Measurements from ENCODE around the gene SENP6.
"Not testable (repeated sequence)": the region's sequence is repeated elsewhere in the genome, so short reads cannot be mapped to it uniquely, and the experiment has no call there.

The SENP6 gene

GRCh38 chr6:75601304-75602245 is at the start of gene SENP6:
TSS of gene SENP6 (plus strand) at chr6:75601880. CDS start at chr6:75602525, 645 bp downstream.
- DNase-seq (ENCODE audit: low spot score) = peak; percentile 68

GRCh38 chr6:75556240-75556639 is 45.4 kb upstream of the SENP6 start:
- no peak for DNase-seq (ENCODE audit: low spot score)

GRCh38 chr6:75557068-75557467 is 44.6 kb upstream of the SENP6 start:
- DNase-seq (ENCODE audit: low spot score) = no peak

GRCh38 chr6:75563032-75563431 is 38.6 kb upstream of the SENP6 start:
- no peak for DNase-seq (ENCODE audit: low spot score)

GRCh38 chr6:75566137-75566767 is 35.4 kb upstream of the SENP6 start:
- DNase-seq (ENCODE audit: low spot score) = no peak

GRCh38 chr6:75568100-75568499 is 33.6 kb upstream of the SENP6 start:
- no peak for DNase-seq (ENCODE audit: low spot score)

GRCh38 chr6:75568965-75569364 is 32.7 kb upstream of the SENP6 start:
- no peak for DNase-seq (ENCODE audit: low spot score)

- DNase-seq (ENCODE audit: low spot score) = not testable (repeated sequence)
Observed at GRCh38 chr6:75570671-75571070, 31.0 kb upstream of the SENP6 start.

GRCh38 chr6:75572072-75572471 is 29.6 kb upstream of the SENP6 start:
- DNase-seq (ENCODE audit: low spot score) = no peak

GRCh38 chr6:75579951-75580350 is 21.7 kb upstream of the SENP6 start:
- no peak for DNase-seq (ENCODE audit: low spot score)

- DNase-seq (ENCODE audit: low spot score) = no peak
Observed at GRCh38 chr6:75581231-75581630, 20.4 kb upstream of the SENP6 start.

- not testable (repeated sequence) for DNase-seq (ENCODE audit: low spot score)
Observed at GRCh38 chr6:75584552-75584951, 17.1 kb upstream of the SENP6 start.

GRCh38 chr6:75588948-75589347 is 12.7 kb upstream of the SENP6 start:
- DNase-seq (ENCODE audit: low spot score) = no peak

- DNase-seq (ENCODE audit: low spot score) = no peak
Observed at GRCh38 chr6:75590370-75590769, 11.3 kb upstream of the SENP6 start.

GRCh38 chr6:75596380-75596779 is 5.3 kb upstream of the SENP6 start:
- not testable (repeated sequence) for DNase-seq (ENCODE audit: low spot score)

GRCh38 chr6:75600768-75601167 is 912 bp upstream of the SENP6 start:
- no peak for DNase-seq (ENCODE audit: low spot score)

- peak; percentile 24 for DNase-seq (ENCODE audit: low spot score)
Observed at GRCh38 chr6:75602246-75603105, 796 bp downstream of the SENP6 start.

GRCh38 chr6:75603106-75603420 is 1.4 kb downstream of the SENP6 start:
- DNase-seq (ENCODE audit: low spot score) = no peak

- DNase-seq (ENCODE audit: low spot score) = no peak
Observed at GRCh38 chr6:75604294-75604693, 2.6 kb downstream of the SENP6 start.

- DNase-seq (ENCODE audit: low spot score) = no peak
Observed at GRCh38 chr6:75605635-75606034, 4.0 kb downstream of the SENP6 start.

GRCh38 chr6:75608304-75608703 is 6.6 kb downstream of the SENP6 start:
- DNase-seq (ENCODE audit: low spot score) = no peak

- no peak for DNase-seq (ENCODE audit: low spot score)
Observed at GRCh38 chr6:75608956-75609533, 7.4 kb downstream of the SENP6 start.

All from CD4-positive, alpha-beta T cell treated with Interleukin-6 at 100 ng/mL for 8 hours (primary cell).